Kidney epithelial cell (primary cell): ENCODE results near the gene CRYL1. TPM values are rescaled to one million over a fixed set of nuclear protein-coding genes. Genes with fewer than 3 reads are reported as not detected.

ENCODE experiments used
- DNase-seq: peaks from one replicate; pipeline ENCODE4 v3.0.0-alpha.2; 2010; ENCODE audit warnings: low read depth
- H3K27me3 ChIP-seq: 2 replicates; pipeline ENCODE4 v1.6.0; 2011; ENCODE audit warnings: low read length; ENCODE audit not compliant: control insufficient read depth, insufficient read depth
- H3K36me3 ChIP-seq: 2 replicates; pipeline ENCODE4 v1.5.1; 2011; ENCODE audit warnings: low read length; ENCODE audit not compliant: control insufficient read depth, insufficient read depth
- H3K4me3 ChIP-seq: 2 replicates; pipeline ENCODE4 v1.5.1; 2011; ENCODE audit warnings: low read depth, mild to moderate bottlenecking, control low read depth, low read length
- total RNA-seq: library from RNA; depleted of rRNA; stranded (reverse); fragments of >200 nt; gene quantifications from 2 replicates; pipeline ENCODE4 v1.2.3, GENCODE V29; 2015
- TF ChIP-seq, protein P1 (sequence below): IDR thresholded peaks from 2 replicates; pipeline ENCODE4 v1.5.1; 2011; ENCODE audit warnings: mild to moderate bottlenecking, moderate library complexity, low read length, control low read depth, inconsistent platforms; ENCODE audit not compliant: insufficient read depth, poor library complexity, severe bottlenecking

The CRYL1 gene
- total RNA-seq, 1 donor from 2014 or later = 36.4 TPM

GRCh38 chr13:20544201-20544923 is 18.7 kb upstream of the CRYL1 start:
- TF ChIP-seq, protein P1, sequence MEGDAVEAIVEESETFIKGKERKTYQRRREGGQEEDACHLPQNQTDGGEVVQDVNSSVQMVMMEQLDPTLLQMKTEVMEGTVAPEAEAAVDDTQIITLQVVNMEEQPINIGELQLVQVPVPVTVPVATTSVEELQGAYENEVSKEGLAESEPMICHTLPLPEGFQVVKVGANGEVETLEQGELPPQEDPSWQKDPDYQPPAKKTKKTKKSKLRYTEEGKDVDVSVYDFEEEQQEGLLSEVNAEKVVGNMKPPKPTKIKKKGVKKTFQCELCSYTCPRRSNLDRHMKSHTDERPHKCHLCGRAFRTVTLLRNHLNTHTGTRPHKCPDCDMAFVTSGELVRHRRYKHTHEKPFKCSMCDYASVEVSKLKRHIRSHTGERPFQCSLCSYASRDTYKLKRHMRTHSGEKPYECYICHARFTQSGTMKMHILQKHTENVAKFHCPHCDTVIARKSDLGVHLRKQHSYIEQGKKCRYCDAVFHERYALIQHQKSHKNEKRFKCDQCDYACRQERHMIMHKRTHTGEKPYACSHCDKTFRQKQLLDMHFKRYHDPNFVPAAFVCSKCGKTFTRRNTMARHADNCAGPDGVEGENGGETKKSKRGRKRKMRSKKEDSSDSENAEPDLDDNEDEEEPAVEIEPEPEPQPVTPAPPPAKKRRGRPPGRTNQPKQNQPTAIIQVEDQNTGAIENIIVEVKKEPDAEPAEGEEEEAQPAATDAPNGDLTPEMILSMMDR = no peak
- DNase-seq = no peak
- no peak overlapping the region for H3K4me3 ChIP-seq
- no peaks in the 10 kb centered on the region for H3K27me3 ChIP-seq
- H3K36me3 ChIP-seq = no peaks in the 10 kb centered on the region

GRCh38 chr13:20536992-20537391 is 11.3 kb upstream of the CRYL1 start:
- Histone ChIP-seq H3K36me3 (no peaks in the 10 kb centered on the region), H3K4me3 (no peak overlapping the region), H3K27me3 (no peaks in the 10 kb centered on the region)
- TF ChIP-seq, protein P1 = no peak
- no peak for DNase-seq

GRCh38 chr13:20534038-20534608 is 8.5 kb upstream of the CRYL1 start:
- no peaks in the 10 kb centered on the region for H3K27me3 ChIP-seq
- TF ChIP-seq, protein P1 = no peak
- H3K36me3 ChIP-seq = no peaks in the 10 kb centered on the region
- H3K4me3 ChIP-seq = no peak overlapping the region
- DNase-seq = no peak

GRCh38 chr13:20528452-20528851 is 2.8 kb upstream of the CRYL1 start:
- Histone ChIP-seq H3K27me3 (no peaks in the 10 kb centered on the region), H3K4me3 (no peak overlapping the region), H3K36me3 (no peaks in the 10 kb centered on the region)
- TF ChIP-seq, protein P1 = no peak
- DNase-seq = no peak

DNA sequence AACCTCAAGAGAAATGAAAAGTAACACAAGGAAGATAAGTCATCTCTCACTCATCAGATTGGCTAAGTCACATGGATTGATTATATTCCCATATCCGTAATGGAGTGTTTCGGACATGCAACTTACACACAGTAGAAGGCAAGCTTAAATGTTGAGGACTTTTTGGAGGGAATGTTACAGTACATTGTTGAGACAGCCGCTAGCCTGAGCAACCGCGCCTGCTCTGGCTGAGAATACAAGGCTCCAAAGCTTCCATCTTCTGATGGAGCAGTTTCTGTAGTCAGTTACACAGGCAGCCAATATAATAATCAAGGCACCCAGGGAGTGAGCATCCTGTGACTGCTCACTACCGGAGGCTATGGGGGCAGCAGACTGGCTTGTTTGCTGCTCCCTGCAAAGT is 1.0 kb upstream of the CRYL1 start:
- no peak for DNase-seq
- H3K4me3 ChIP-seq = no peak overlapping the region
- no peaks in the 10 kb centered on the region for H3K27me3 ChIP-seq
- TF ChIP-seq, protein P1 = no peak
- H3K36me3 ChIP-seq = no peaks in the 10 kb centered on the region
